SW480 (cell line): ENCODE data around the gene LPAR1.

Experiments
- DNase-seq: peaks from one replicate; pipeline ENCODE4 v3.0.0-alpha.2; 2016; ENCODE audit warnings: low spot score

LPAR1 gene

GRCh38 chr9:110919050-110919435, 119.2 kb downstream of the LPAR1 start:
- no peak for DNase-seq

GRCh38 chr9:110918316-110919049, 119.8 kb downstream of the LPAR1 start:
- DNase-seq = no peak

GRCh38 chr9:110916403-110916802, 121.9 kb downstream of the LPAR1 start:
- no peak for DNase-seq

- no peak for DNase-seq
Observed at GRCh38 chr9:110912419-110913291, 125.6 kb downstream of the LPAR1 start.

- DNase-seq = no peak
Observed at GRCh38 chr9:110911659-110912418, 126.4 kb downstream of the LPAR1 start.

GRCh38 chr9:110908894-110909293, 129.4 kb downstream of the LPAR1 start:
- DNase-seq = no peak

GRCh38 chr9:110900917-110901316, 137.4 kb downstream of the LPAR1 start:
- no peak for DNase-seq

GRCh38 chr9:110900456-110900855, 137.8 kb downstream of the LPAR1 start:
- DNase-seq = no peak

GRCh38 chr9:110898866-110899265, 139.4 kb downstream of the LPAR1 start:
- DNase-seq = no peak

- DNase-seq = no peak
Observed at GRCh38 chr9:110898358-110898757, 139.9 kb downstream of the LPAR1 start.

- DNase-seq = no peak
Observed at GRCh38 chr9:110897943-110898342, 140.3 kb downstream of the LPAR1 start.

- no peak for DNase-seq
Observed at GRCh38 chr9:110895147-110895905, 142.9 kb downstream of the LPAR1 start.

- no peak for DNase-seq
Observed at GRCh38 chr9:110894731-110895130, 143.5 kb downstream of the LPAR1 start.

GRCh38 chr9:110892689-110893088, 145.6 kb downstream of the LPAR1 start:
- no peak for DNase-seq

GRCh38 chr9:110891760-110892159, 146.5 kb downstream of the LPAR1 start:
- no peak for DNase-seq

- no peak for DNase-seq
Observed at GRCh38 chr9:110890416-110890815, 147.9 kb downstream of the LPAR1 start.

- DNase-seq = no peak
Observed at GRCh38 chr9:110887276-110887675, 151.0 kb downstream of the LPAR1 start.

- no peak for DNase-seq
Observed at GRCh38 chr9:110886832-110887231, 151.4 kb downstream of the LPAR1 start.

- DNase-seq = no peak
Observed at GRCh38 chr9:110880189-110880588, 158.1 kb downstream of the LPAR1 start.

GRCh38 chr9:110877374-110877773, 160.9 kb downstream of the LPAR1 start:
- no peak for DNase-seq

GRCh38 chr9:110876929-110877328, 161.3 kb downstream of the LPAR1 start:
- DNase-seq = no peak
